Neural cell (in vitro differentiated cells): Measurements from ENCODE around the gene RYK. TPM values are rescaled to one million over a fixed set of nuclear protein-coding genes. Genes with fewer than 3 reads are reported as not detected.

Experiments used
- H2AFZ ChIP-seq: fragments of 200-600, 300-800 bp; sonication (generic), shearing (Covaris generic); 2 replicates; pipeline ENCODE4 v1.6.0; 2014; ENCODE audit warnings: low read depth, mild to moderate bottlenecking, antibody characterized with exemption, low read length, moderate library complexity
- H3F3A ChIP-seq: fragments of 200-600 bp; shearing (Covaris generic); 2 replicates; pipeline ENCODE4 v1.6.1; 2016; ENCODE audit warnings: mild to moderate bottlenecking, moderate library complexity, mixed read lengths, antibody characterized with exemption, low read length; ENCODE audit not compliant: insufficient read depth, poor library complexity, severe bottlenecking
- H3K27ac ChIP-seq: fragments of 200-600, 300-800 bp; sonication (generic), shearing (Covaris generic); 2 replicates; pipeline ENCODE4 v1.5.1; 2014; ENCODE audit warnings: mild to moderate bottlenecking, low read length, moderate library complexity
- H3K27me3 ChIP-seq: fragments of 300-800, 200-600 bp; sonication (generic), shearing (Covaris generic); 2 replicates; pipeline ENCODE4 v1.6.0; 2014; ENCODE audit warnings: mild to moderate bottlenecking, low read depth, low read length, moderate library complexity; ENCODE audit not compliant: insufficient read depth
- H3K36me3 ChIP-seq: fragments of 300-800, 200-600 bp; sonication (generic), shearing (Covaris generic); 2 replicates; pipeline ENCODE4 v1.5.1; 2014; ENCODE audit warnings: mild to moderate bottlenecking, antibody characterized with exemption, low read length, moderate library complexity; ENCODE audit not compliant: insufficient read depth
- H3K4me2 ChIP-seq: fragments of 300-800, 200-600 bp; sonication (generic), shearing (Covaris generic); 2 replicates; pipeline ENCODE4 v1.6.0; 2014; ENCODE audit warnings: mild to moderate bottlenecking, low read length
- H3K4me3 ChIP-seq: fragments of 300-800, 200-600 bp; sonication (generic), shearing (Covaris generic); 2 replicates; pipeline ENCODE4 v1.5.1; 2014; ENCODE audit warnings: mild to moderate bottlenecking, low read length, moderate library complexity
- H3K79me2 ChIP-seq: fragments of 200-600 bp; shearing (Covaris generic); replicated peaks from 2 replicates; pipeline ENCODE4 v1.6.0; 2014; ENCODE audit warnings: mild to moderate bottlenecking, low read length, moderate library complexity; ENCODE audit not compliant: insufficient read depth
- H3K9ac ChIP-seq: fragments of 300-800, 200-600 bp; sonication (generic), shearing (Covaris generic); 2 replicates; pipeline ENCODE4 v1.6.1; 2016; ENCODE audit warnings: mild to moderate bottlenecking, low read length, mixed read lengths
- H3K9me2 ChIP-seq: fragments of 200-600 bp; shearing (Covaris generic); 2 replicates; pipeline ENCODE4 v1.6.1; 2016; ENCODE audit warnings: mild to moderate bottlenecking, low read length, mixed read lengths; ENCODE audit not compliant: insufficient read depth
- H3K9me3 ChIP-seq: fragments of 200-600, 300-800 bp; sonication (generic), shearing (Covaris generic); 2 replicates; pipeline ENCODE4 v1.6.1; 2016; ENCODE audit warnings: mild to moderate bottlenecking, mixed run types, low read length, moderate library complexity, mixed read lengths
- H4K20me1 ChIP-seq: fragments of 200-600 bp; shearing (Covaris generic); 2 replicates; pipeline ENCODE4 v1.6.1; 2016; ENCODE audit warnings: mild to moderate bottlenecking, mixed run types; ENCODE audit not compliant: insufficient read depth
- CTCF ChIP-seq: fragments of 450-650 bp; IDR thresholded peaks from 2 replicates; pipeline ENCODE4 v1.5.1; 2014; ENCODE audit warnings: antibody characterized with exemption, mild to moderate bottlenecking, moderate library complexity; ENCODE audit not compliant: poor library complexity, severe bottlenecking
- EP300 ChIP-seq: fragments of 450-650 bp; conservative IDR thresholded peaks from 2 replicates; pipeline ENCODE4 v1.6.1; 2014; ENCODE audit warnings: antibody characterized with exemption, mild to moderate bottlenecking, moderate library complexity; ENCODE audit not compliant: poor library complexity, severe bottlenecking
- EZH2 ChIP-seq: fragments of 200-600, 300-800 bp; shearing (Covaris generic), sonication (generic); IDR thresholded peaks from 2 replicates; pipeline ENCODE4 v1.6.1; 2014; ENCODE audit warnings: antibody characterized with exemption, low read length, borderline replicate concordance, mild to moderate bottlenecking; ENCODE audit not compliant: insufficient read depth, poor library complexity, severe bottlenecking
- MXI1 ChIP-seq: fragments of 450-650 bp; conservative IDR thresholded peaks from 2 replicates; pipeline ENCODE4 v1.6.1; 2014; ENCODE audit warnings: antibody characterized with exemption, mild to moderate bottlenecking; ENCODE audit not compliant: poor library complexity, severe bottlenecking
- POLR2AphosphoS5 ChIP-seq: IDR thresholded peaks from 2 replicates; pipeline ENCODE4 v1.6.1; 2012
- RAD21 ChIP-seq: fragments of 450-650 bp; conservative IDR thresholded peaks from 2 replicates; pipeline ENCODE4 v1.6.1; 2014; ENCODE audit warnings: antibody characterized with exemption, mild to moderate bottlenecking, moderate library complexity
- REST ChIP-seq: IDR thresholded peaks from 2 replicates; pipeline ENCODE4 v1.6.1; 2012; ENCODE audit warnings: borderline replicate concordance
- SMC3 ChIP-seq: fragments of 450-650 bp; conservative IDR thresholded peaks from 2 replicates; pipeline ENCODE4 v1.6.1; 2014; ENCODE audit warnings: antibody characterized with exemption, mild to moderate bottlenecking, moderate library complexity; ENCODE audit not compliant: poor library complexity
- TAF1 ChIP-seq: IDR thresholded peaks from 2 replicates; pipeline ENCODE4 v1.6.1; 2012; ENCODE audit warnings: low read depth
- polyA plus RNA-seq: library from polyadenylated mRNA; depleted of rRNA; stranded (reverse); fragments of >200 nt; gene quantifications from 2 replicates; pipeline ENCODE4 v1.2.3, GENCODE V29; 2014

Gene RYK
- polyA plus RNA-seq, 1 donor from 2014 or later, result 68.6 TPM

GRCh38 chr3:134194247-134194646, 56.4 kb downstream of the RYK start:
- Histone ChIP-seq H3K36me3 (no peaks in the 10 kb centered on the region), H2AFZ (no peak overlapping the region), H3K4me2 (no peak overlapping the region), H3K4me3 (no peak overlapping the region), H3F3A (no peaks in the 10 kb centered on the region), H3K9ac (no peak overlapping the region), H3K9me2 (no peaks in the 10 kb centered on the region), H3K79me2 (no peaks in the 10 kb centered on the region), H3K27me3 (no peaks in the 10 kb centered on the region), H3K9me3 (no peaks in the 10 kb centered on the region), H3K27ac (no peak overlapping the region), H4K20me1 (no peaks in the 10 kb centered on the region)
- TF ChIP-seq REST, result no peak
- no peak for TF ChIP-seq POLR2AphosphoS5
- TF ChIP-seq EP300, result no peak
- TF ChIP-seq CTCF, result no peak
- no peak for TF ChIP-seq RAD21
- TF ChIP-seq EZH2, result no peak
- TF ChIP-seq SMC3, result no peak
- TF ChIP-seq MXI1, result no peak

GRCh38 chr3:134190250-134190649, 60.4 kb downstream of the RYK start:
- Histone ChIP-seq H3K9me2 (no peaks in the 10 kb centered on the region), H3K27ac (no peak overlapping the region), H3K4me2 (no peak overlapping the region), H3K4me3 (no peak overlapping the region), H3K9me3 (no peaks in the 10 kb centered on the region), H3F3A (no peaks in the 10 kb centered on the region), H3K79me2 (no peaks in the 10 kb centered on the region), H2AFZ (no peak overlapping the region), H3K9ac (no peak overlapping the region), H3K36me3 (no peaks in the 10 kb centered on the region), H3K27me3 (no peaks in the 10 kb centered on the region), H4K20me1 (no peaks in the 10 kb centered on the region)
- TF ChIP-seq SMC3 (no peak), CTCF (no peak), EP300 (no peak), RAD21 (no peak), TAF1 (no peak), MXI1 (no peak), REST (no peak), POLR2AphosphoS5 (no peak), EZH2 (no peak)
